HepG2 (cell line): ENCODE results near the gene LAPTM4A. TPM values are rescaled to one million over a fixed set of nuclear protein-coding genes. Genes with fewer than 3 reads are reported as not detected.

ENCODE experiments used
- ELF3 ChIP-seq: IDR thresholded peaks from 2 replicates; pipeline ENCODE4 v1.6.1; 2016; ENCODE audit warnings: missing genetic modification reagents, missing compliant biosample characterization
- HES4 ChIP-seq: sonication (generic); formaldehyde crosslinking; IDR thresholded peaks from 2 replicates; pipeline ENCODE4 v1.9.0; 2021; ENCODE audit warnings: mild to moderate bottlenecking, missing genetic modification reagents, borderline replicate concordance
- HMGA1 ChIP-seq: sonication (generic); formaldehyde crosslinking; conservative IDR thresholded peaks from 2 replicates; pipeline ENCODE4 v1.4.0; 2020; ENCODE audit warnings: missing genetic modification reagents
- HOXD1 ChIP-seq: sonication (generic); formaldehyde crosslinking; IDR thresholded peaks from 2 replicates; pipeline ENCODE4 v1.5.0; 2020; ENCODE audit warnings: missing genetic modification reagents
- KAT7 ChIP-seq: IDR thresholded peaks from 2 replicates; pipeline ENCODE4 v1.6.1; 2018; ENCODE audit warnings: borderline replicate concordance, missing compliant biosample characterization
- KMT2B ChIP-seq: IDR thresholded peaks from 2 replicates; pipeline ENCODE4 v1.6.1; 2016; ENCODE audit warnings: missing genetic modification reagents, missing compliant biosample characterization
- RBM22 ChIP-seq: fragments of 200-400 bp; formaldehyde crosslinking; optimal IDR thresholded peaks from 2 replicates; pipeline ENCODE3; 2017; ENCODE audit warnings: mild to moderate bottlenecking, low read length, moderate library complexity
- SMAD3 ChIP-seq: sonication (generic); formaldehyde crosslinking; IDR thresholded peaks from 2 replicates; pipeline ENCODE4 v1.4.0; 2020; ENCODE audit warnings: missing genetic modification reagents
- TGIF2 ChIP-seq: IDR thresholded peaks from 2 replicates; pipeline ENCODE4 v1.6.1; 2016; ENCODE audit warnings: control low read depth, missing compliant biosample characterization
- TOE1 ChIP-seq: sonication (generic); formaldehyde crosslinking; IDR thresholded peaks from 2 replicates; pipeline ENCODE4 v1.4.0; 2020; ENCODE audit warnings: mild to moderate bottlenecking, missing genetic modification reagents
- ZNF296 ChIP-seq: sonication (generic); formaldehyde crosslinking; conservative IDR thresholded peaks from 2 replicates; pipeline ENCODE4 v1.5.0; 2020; ENCODE audit warnings: mild to moderate bottlenecking, missing genetic modification reagents
- ZNF3 ChIP-seq: IDR thresholded peaks from 2 replicates; pipeline ENCODE4 v1.7.0; 2017; ENCODE audit warnings: inconsistent platforms
- ZNF547 ChIP-seq: sonication (generic); formaldehyde crosslinking; IDR thresholded peaks from 2 replicates; pipeline ENCODE4 v1.5.1; 2020; ENCODE audit warnings: mild to moderate bottlenecking, missing genetic modification reagents
- ZNF549 ChIP-seq: sonication (generic); formaldehyde crosslinking; IDR thresholded peaks from 2 replicates; pipeline ENCODE4 v1.5.0; 2020; ENCODE audit warnings: missing genetic modification reagents
- ZNF563 ChIP-seq: sonication (generic); formaldehyde crosslinking; IDR thresholded peaks from 2 replicates; pipeline ENCODE4 v1.8.0; 2022; ENCODE audit warnings: mild to moderate bottlenecking, moderate library complexity, missing genetic modification reagents
- ZNF616 ChIP-seq: sonication (generic); formaldehyde crosslinking; IDR thresholded peaks from 2 replicates; pipeline ENCODE4 v1.5.0; 2020; ENCODE audit warnings: low read depth, mild to moderate bottlenecking, missing genetic modification reagents
- ZNF660 ChIP-seq: sonication (generic); formaldehyde crosslinking; IDR thresholded peaks from 2 replicates; pipeline ENCODE4 v1.5.1; 2020; ENCODE audit warnings: mild to moderate bottlenecking, low read depth, missing genetic modification reagents, borderline replicate concordance
- ZNF724P ChIP-seq: sonication (generic); formaldehyde crosslinking; IDR thresholded peaks from 2 replicates; pipeline ENCODE4 v1.8.0; 2022; ENCODE audit warnings: missing genetic modification reagents, borderline replicate concordance
- ZNF749 ChIP-seq: sonication (generic); formaldehyde crosslinking; IDR thresholded peaks from 2 replicates; pipeline ENCODE4 v1.8.0; 2022; ENCODE audit warnings: mild to moderate bottlenecking, missing genetic modification reagents, moderate library complexity, borderline replicate concordance
- ZNF841 ChIP-seq: sonication (generic); formaldehyde crosslinking; IDR thresholded peaks from 2 replicates; pipeline ENCODE4 v1.8.1; 2023; ENCODE audit warnings: missing genetic modification reagents, borderline replicate concordance
- polyA plus RNA-seq, 8 experiments: library from polyadenylated mRNA; depleted of rRNA in 3 of 8; stranded (reverse) in 7 of 8; unstranded in 1 of 8; fragments of >200 nt; fragmentation: Illumina TruSeq in 4 of 8; extraction: Trizol in 4 of 8; gene quantifications; 2 replicates each; pipeline versions ENCODE4 v1.2.1 to v1.2.3, GENCODE V29; 2011 to 2016; ENCODE audit warnings: low read depth in 4 of 8, missing spikeins in 1 of 8, mixed read lengths in 1 of 8; ENCODE audit not compliant: insufficient read depth in 1 of 8
- total RNA-seq, 5 experiments: library from RNA; depleted of rRNA; stranded (reverse); fragments of >200 nt; fragmentation: Illumina TruSeq; extraction: Trizol; gene quantifications; 2 replicates each; pipeline ENCODE4 v1.2.3, GENCODE V29; 2016; ENCODE audit warnings: low read depth in 1 of 5
- TF ChIP-seq, protein P1 (sequence below): sonication (generic); formaldehyde crosslinking; IDR thresholded peaks from 2 replicates; pipeline ENCODE4 v1.8.1; 2023; ENCODE audit warnings: mild to moderate bottlenecking, missing genetic modification reagents, borderline replicate concordance
- TF ChIP-seq, protein P2 (sequence below): IDR thresholded peaks from 2 replicates; pipeline ENCODE4 v1.6.1; 2016; ENCODE audit warnings: low read depth, control low read depth
- TF ChIP-seq, protein P3 (sequence below): sonication (generic); formaldehyde crosslinking; conservative IDR thresholded peaks from 2 replicates; pipeline ENCODE4 v1.8.0; 2022; ENCODE audit warnings: mild to moderate bottlenecking, moderate library complexity, missing genetic modification reagents
- TF ChIP-seq, protein P4 (sequence below): sonication (generic); formaldehyde crosslinking; IDR thresholded peaks from 2 replicates; pipeline ENCODE4 v1.4.0; 2020; ENCODE audit warnings: mild to moderate bottlenecking, missing genetic modification reagents

The LAPTM4A gene
- total and polyA plus RNA-seq, 2 of the 13 experiments (the other 11 are each of a cell fraction or from before 2014, with no cell fraction given): 116 to 558 TPM

DNA sequence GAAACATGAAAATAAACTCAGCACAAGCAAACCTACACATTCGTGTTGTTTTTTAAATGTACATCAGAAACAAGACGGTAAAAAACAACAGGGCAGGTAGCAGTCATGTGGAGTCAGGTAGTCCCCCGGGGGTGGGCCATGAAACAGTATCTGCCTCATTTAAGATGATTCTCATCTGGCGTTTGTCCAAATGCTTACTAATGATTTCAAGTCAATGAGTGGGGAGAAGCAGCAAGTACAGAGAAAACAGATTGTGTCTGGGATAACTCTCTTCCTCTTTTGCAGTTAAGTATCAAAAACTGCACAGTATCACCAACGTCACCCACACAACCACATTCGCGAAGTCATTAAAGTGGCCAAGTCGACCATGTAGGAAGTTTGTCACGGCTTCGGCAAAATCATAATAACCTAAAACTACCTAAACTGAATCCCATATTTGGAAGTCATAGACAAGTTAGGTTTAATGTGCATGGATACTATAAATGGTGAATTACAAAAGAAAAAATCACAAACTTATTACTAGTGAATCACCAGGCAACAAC, 1.3 kb downstream of the LAPTM4A start (continued):
- TF ChIP-seq ELF3 (CRISPR knock-in tag) (peak; percentile 22; the same call in 1 of the 2 replicates), KAT7 (CRISPR knock-in tag) (peak; percentile 40; the same call in 1 of the 2 replicates), HMGA1 (CRISPR knock-in tag) (no peak), ZNF841 (CRISPR knock-in tag) (no peak), ZNF563 (CRISPR knock-in tag) (no peak), RBM22 (no peak), ZNF296 (no peak), HES4 (CRISPR knock-in tag) (no peak), KMT2B (CRISPR knock-in tag) (no peak), TOE1 (CRISPR knock-in tag) (no peak), ZNF749 (CRISPR knock-in tag) (peak; percentile 68; the same call in 1 of the 2 replicates), ZNF547 (no peak; the same call in 1 of the 2 replicates), ZNF549 (CRISPR knock-in tag) (no peak), SMAD3 (0 out of 2 replicates have a peak, but pooled peaks have one; percentile 5), ZNF660 (no peak), HOXD1 (CRISPR knock-in tag) (no peak), ZNF724P (CRISPR knock-in tag) (no peak), TGIF2 (CRISPR knock-in tag) (no peak), ZNF3 (CRISPR knock-in tag) (no peak), ZNF616 (CRISPR knock-in tag) (no peak)
- TF ChIP-seq, protein P1, sequence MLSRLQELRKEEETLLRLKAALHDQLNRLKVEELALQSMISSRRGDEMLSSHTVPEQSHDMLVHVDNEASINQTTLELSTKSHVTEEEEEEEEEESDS (CRISPR knock-in tag): no peak
- TF ChIP-seq, protein P2, sequence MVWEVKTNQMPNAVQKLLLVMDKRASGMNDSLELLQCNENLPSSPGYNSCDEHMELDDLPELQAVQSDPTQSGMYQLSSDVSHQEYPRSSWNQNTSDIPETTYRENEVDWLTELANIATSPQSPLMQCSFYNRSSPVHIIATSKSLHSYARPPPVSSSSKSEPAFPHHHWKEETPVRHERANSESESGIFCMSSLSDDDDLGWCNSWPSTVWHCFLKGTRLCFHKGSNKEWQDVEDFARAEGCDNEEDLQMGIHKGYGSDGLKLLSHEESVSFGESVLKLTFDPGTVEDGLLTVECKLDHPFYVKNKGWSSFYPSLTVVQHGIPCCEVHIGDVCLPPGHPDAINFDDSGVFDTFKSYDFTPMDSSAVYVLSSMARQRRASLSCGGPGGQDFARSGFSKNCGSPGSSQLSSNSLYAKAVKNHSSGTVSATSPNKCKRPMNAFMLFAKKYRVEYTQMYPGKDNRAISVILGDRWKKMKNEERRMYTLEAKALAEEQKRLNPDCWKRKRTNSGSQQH (CRISPR knock-in tag): no peak
- TF ChIP-seq, protein P3, sequence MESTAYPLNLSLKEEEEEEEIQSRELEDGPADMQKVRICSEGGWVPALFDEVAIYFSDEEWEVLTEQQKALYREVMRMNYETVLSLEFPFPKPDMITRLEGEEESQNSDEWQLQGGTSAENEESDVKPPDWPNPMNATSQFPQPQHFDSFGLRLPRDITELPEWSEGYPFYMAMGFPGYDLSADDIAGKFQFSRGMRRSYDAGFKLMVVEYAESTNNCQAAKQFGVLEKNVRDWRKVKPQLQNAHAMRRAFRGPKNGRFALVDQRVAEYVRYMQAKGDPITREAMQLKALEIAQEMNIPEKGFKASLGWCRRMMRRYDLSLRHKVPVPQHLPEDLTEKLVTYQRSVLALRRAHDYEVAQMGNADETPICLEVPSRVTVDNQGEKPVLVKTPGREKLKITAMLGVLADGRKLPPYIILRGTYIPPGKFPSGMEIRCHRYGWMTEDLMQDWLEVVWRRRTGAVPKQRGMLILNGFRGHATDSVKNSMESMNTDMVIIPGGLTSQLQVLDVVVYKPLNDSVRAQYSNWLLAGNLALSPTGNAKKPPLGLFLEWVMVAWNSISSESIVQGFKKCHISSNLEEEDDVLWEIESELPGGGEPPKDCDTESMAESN: no peak
- TF ChIP-seq, protein P4, sequence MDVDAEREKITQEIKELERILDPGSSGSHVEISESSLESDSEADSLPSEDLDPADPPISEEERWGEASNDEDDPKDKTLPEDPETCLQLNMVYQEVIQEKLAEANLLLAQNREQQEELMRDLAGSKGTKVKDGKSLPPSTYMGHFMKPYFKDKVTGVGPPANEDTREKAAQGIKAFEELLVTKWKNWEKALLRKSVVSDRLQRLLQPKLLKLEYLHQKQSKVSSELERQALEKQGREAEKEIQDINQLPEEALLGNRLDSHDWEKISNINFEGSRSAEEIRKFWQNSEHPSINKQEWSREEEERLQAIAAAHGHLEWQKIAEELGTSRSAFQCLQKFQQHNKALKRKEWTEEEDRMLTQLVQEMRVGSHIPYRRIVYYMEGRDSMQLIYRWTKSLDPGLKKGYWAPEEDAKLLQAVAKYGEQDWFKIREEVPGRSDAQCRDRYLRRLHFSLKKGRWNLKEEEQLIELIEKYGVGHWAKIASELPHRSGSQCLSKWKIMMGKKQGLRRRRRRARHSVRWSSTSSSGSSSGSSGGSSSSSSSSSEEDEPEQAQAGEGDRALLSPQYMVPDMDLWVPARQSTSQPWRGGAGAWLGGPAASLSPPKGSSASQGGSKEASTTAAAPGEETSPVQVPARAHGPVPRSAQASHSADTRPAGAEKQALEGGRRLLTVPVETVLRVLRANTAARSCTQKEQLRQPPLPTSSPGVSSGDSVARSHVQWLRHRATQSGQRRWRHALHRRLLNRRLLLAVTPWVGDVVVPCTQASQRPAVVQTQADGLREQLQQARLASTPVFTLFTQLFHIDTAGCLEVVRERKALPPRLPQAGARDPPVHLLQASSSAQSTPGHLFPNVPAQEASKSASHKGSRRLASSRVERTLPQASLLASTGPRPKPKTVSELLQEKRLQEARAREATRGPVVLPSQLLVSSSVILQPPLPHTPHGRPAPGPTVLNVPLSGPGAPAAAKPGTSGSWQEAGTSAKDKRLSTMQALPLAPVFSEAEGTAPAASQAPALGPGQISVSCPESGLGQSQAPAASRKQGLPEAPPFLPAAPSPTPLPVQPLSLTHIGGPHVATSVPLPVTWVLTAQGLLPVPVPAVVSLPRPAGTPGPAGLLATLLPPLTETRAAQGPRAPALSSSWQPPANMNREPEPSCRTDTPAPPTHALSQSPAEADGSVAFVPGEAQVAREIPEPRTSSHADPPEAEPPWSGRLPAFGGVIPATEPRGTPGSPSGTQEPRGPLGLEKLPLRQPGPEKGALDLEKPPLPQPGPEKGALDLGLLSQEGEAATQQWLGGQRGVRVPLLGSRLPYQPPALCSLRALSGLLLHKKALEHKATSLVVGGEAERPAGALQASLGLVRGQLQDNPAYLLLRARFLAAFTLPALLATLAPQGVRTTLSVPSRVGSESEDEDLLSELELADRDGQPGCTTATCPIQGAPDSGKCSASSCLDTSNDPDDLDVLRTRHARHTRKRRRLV: 0 out of 2 replicates have a peak, but pooled peaks have one; percentile 39
